ENCODE data around the gene CCDC18.
"Not testable (repeated sequence)": the region's sequence is repeated elsewhere in the genome, so short reads cannot be mapped to it uniquely, and the experiment has no call there.

The CCDC18 gene

GRCh38 chr1:93205892-93206566, 25.5 kb downstream of the CCDC18 start:
- TF ChIP-seq CTCF (IDR thresholded peaks at IDR 0.05) = no peak
- Mint-ChIP-seq H3K27ac (no peak overlapping the region), H3K9me3 (no peaks in the 10 kb centered on the region), H3K4me1 (no peaks in the 10 kb centered on the region), H3K4me3 (no peak overlapping the region), H3K36me3 (ENCODE audit: low read depth) (peaks cover 34% of the 10 kb centered on the region), H3K27me3 (ENCODE audit: low read depth, poor library complexity) (no peaks in the 10 kb centered on the region)
- DNase-seq = no peak

GRCh38 chr1:93206567-93206954, 26.0 kb downstream of the CCDC18 start:
- Mint-ChIP-seq H3K4me1 (no peaks in the 10 kb centered on the region), H3K27ac (no peak overlapping the region), H3K27me3 (ENCODE audit: low read depth, poor library complexity) (no peaks in the 10 kb centered on the region), H3K9me3 (no peaks in the 10 kb centered on the region), H3K36me3 (ENCODE audit: low read depth) (peaks cover 38% of the 10 kb centered on the region), H3K4me3 (no peak overlapping the region)
- TF ChIP-seq CTCF (IDR thresholded peaks at IDR 0.05) = no peak
- DNase-seq = no peak

- Mint-ChIP-seq H3K9me3 (no peaks in the 10 kb centered on the region), H3K36me3 (ENCODE audit: low read depth) (peaks cover 40% of the 10 kb centered on the region), H3K4me1 (no peaks in the 10 kb centered on the region), H3K27me3 (ENCODE audit: low read depth, poor library complexity) (no peaks in the 10 kb centered on the region), H3K27ac (no peak overlapping the region), H3K4me3 (no peak overlapping the region)
- no peak for DNase-seq
- no peak for TF ChIP-seq CTCF (IDR thresholded peaks at IDR 0.05)
These were observed 26.7 kb downstream of the CCDC18 start for GRCh38 chr1:93207211-93207610.

GRCh38 chr1:93215322-93215721, 34.8 kb downstream of the CCDC18 start:
- Mint-ChIP-seq H3K27me3 (ENCODE audit: low read depth, poor library complexity) (no peaks in the 10 kb centered on the region), H3K4me1 (no peaks in the 10 kb centered on the region), H3K4me3 (no peak overlapping the region), H3K27ac (no peak overlapping the region), H3K36me3 (ENCODE audit: low read depth) (peaks cover 70% of the 10 kb centered on the region), H3K9me3 (no peaks in the 10 kb centered on the region)
- DNase-seq = no peak
- TF ChIP-seq CTCF (IDR thresholded peaks at IDR 0.05) = no peak

- Mint-ChIP-seq H3K4me3 (no peak overlapping the region), H3K27ac (no peak overlapping the region), H3K9me3 (no peaks in the 10 kb centered on the region), H3K36me3 (ENCODE audit: low read depth) (peaks cover 65% of the 10 kb centered on the region), H3K27me3 (ENCODE audit: low read depth, poor library complexity) (no peaks in the 10 kb centered on the region), H3K4me1 (no peaks in the 10 kb centered on the region)
- DNase-seq = no peak
- TF ChIP-seq CTCF (IDR thresholded peaks at IDR 0.05) = no peak
These were observed 38.9 kb downstream of the CCDC18 start for GRCh38 chr1:93219443-93219842.

- H3K36me3 Mint-ChIP-seq (ENCODE audit: low read depth) = peaks cover 70% of the 10 kb centered on the region
These were observed 40.2 kb downstream of the CCDC18 start for GRCh38 chr1:93220716-93221115.

More at GRCh38 chr1:93220716-93221115, 40.2 kb downstream of the CCDC18 start:
- DNase-seq; H3K4me3 Mint-ChIP-seq; H3K4me1 Mint-ChIP-seq; H3K9me3 Mint-ChIP-seq; H3K27ac Mint-ChIP-seq; H3K27me3 Mint-ChIP-seq (ENCODE audit: low read depth, poor library complexity): not testable (repeated sequence)

Data from nephron progenitor cell (in vitro differentiated cells).